ENCODE data around the gene GABRD.

Gene GABRD

GRCh38 chr1:2033165-2033564 is 14.0 kb downstream of the GABRD start:
- H3K4me3 ChIP-seq (ENCODE audit: low read depth, low read length), result no peak overlapping the region

GRCh38 chr1:2036287-2036686 is 17.1 kb downstream of the GABRD start:
- H3K4me3 ChIP-seq (ENCODE audit: low read depth, low read length), result no peak overlapping the region

- H3K4me3 ChIP-seq (ENCODE audit: low read depth, low read length), result no peak overlapping the region
These were observed 18.3 kb downstream of the GABRD start for GRCh38 chr1:2037314-2037979.

- no peak overlapping the region for H3K4me3 ChIP-seq (ENCODE audit: low read depth, low read length)
These were observed 19.1 kb downstream of the GABRD start for GRCh38 chr1:2038229-2038628.

- H3K4me3 ChIP-seq (ENCODE audit: low read depth, low read length), result no peak overlapping the region
These were observed 20.1 kb downstream of the GABRD start for GRCh38 chr1:2039251-2039650.

- no peak overlapping the region for H3K4me3 ChIP-seq (ENCODE audit: low read depth, low read length)
These were observed 22.2 kb downstream of the GABRD start for GRCh38 chr1:2041305-2041704.

- H3K4me3 ChIP-seq (ENCODE audit: low read depth, low read length), result no peak overlapping the region
These were observed 22.7 kb downstream of the GABRD start for GRCh38 chr1:2041887-2042286.

- no peak overlapping the region for H3K4me3 ChIP-seq (ENCODE audit: low read depth, low read length)
These were observed 24.0 kb downstream of the GABRD start for GRCh38 chr1:2042830-2043773.

- H3K4me3 ChIP-seq (ENCODE audit: low read depth, low read length), result no peak overlapping the region
These were observed 24.7 kb downstream of the GABRD start for GRCh38 chr1:2043886-2044285.

GRCh38 chr1:2044510-2045319 is 25.6 kb downstream of the GABRD start:
- no peak overlapping the region for H3K4me3 ChIP-seq (ENCODE audit: low read depth, low read length)

- no peak overlapping the region for H3K4me3 ChIP-seq (ENCODE audit: low read depth, low read length)
These were observed 26.5 kb downstream of the GABRD start for GRCh38 chr1:2045468-2046173.

- H3K4me3 ChIP-seq (ENCODE audit: low read depth, low read length), result no peak overlapping the region
These were observed 27.2 kb downstream of the GABRD start for GRCh38 chr1:2046174-2046917.

GRCh38 chr1:2046953-2047748 is 28.0 kb downstream of the GABRD start:
- no peak overlapping the region for H3K4me3 ChIP-seq (ENCODE audit: low read depth, low read length)

GRCh38 chr1:2047749-2048729 is 28.9 kb downstream of the GABRD start:
- H3K4me3 ChIP-seq (ENCODE audit: low read depth, low read length), result no peak overlapping the region

- H3K4me3 ChIP-seq (ENCODE audit: low read depth, low read length), result peak overlapping the region; percentile 63
These were observed 30.1 kb downstream of the GABRD start for GRCh38 chr1:2049225-2049717.

- peak within 1 kb of the TSS; percentile 63 for H3K4me3 ChIP-seq (ENCODE audit: low read depth, low read length)
These were observed 30.7 kb downstream of the GABRD start, which contains the start of gene PRKCZ for GRCh38 chr1:2049718-2050431. PRKCZ (plus strand) TSS chr1:2050411; CDS start chr1:2050631, 220 bp downstream.

GRCh38 chr1:2050461-2050792 is 31.3 kb downstream of the GABRD start:
- H3K4me3 ChIP-seq (ENCODE audit: low read depth, low read length), result peak overlapping the region; percentile 61
